H9 (cell line): ENCODE data around the gene TXNDC11. TPM values are rescaled to one million over a fixed set of nuclear protein-coding genes. Genes with fewer than 3 reads are reported as not detected.

ENCODE experiments used
- DNase-seq: peaks from one replicate; pipeline ENCODE4 v3.0.0-alpha.2; 2017
- H2AFZ ChIP-seq: one replicate; pipeline ENCODE4 v1.6.1; 2013; ENCODE audit warnings: mild to moderate bottlenecking, low read length, control low read depth, moderate library complexity
- H2AK5ac ChIP-seq: 2 replicates; pipeline ENCODE4 v1.6.1; 2013; ENCODE audit warnings: low read length, control low read depth, mixed read lengths; ENCODE audit not compliant: insufficient read length
- H2BK120ac ChIP-seq: one replicate; pipeline ENCODE4 v1.6.1; 2013; ENCODE audit warnings: low read depth, mild to moderate bottlenecking, low read length, control low read depth, inconsistent platforms; ENCODE audit not compliant: poor library complexity, severe bottlenecking
- H2BK12ac ChIP-seq: 2 replicates; pipeline ENCODE4 v1.6.1; 2013; ENCODE audit warnings: low read length, control low read depth, mixed read lengths, low read depth; ENCODE audit not compliant: insufficient read length
- H2BK15ac ChIP-seq: 2 replicates; pipeline ENCODE4 v1.6.1; 2013; ENCODE audit warnings: low read depth, low read length, control low read depth
- H2BK20ac ChIP-seq: one replicate; pipeline ENCODE4 v1.6.1; 2013; ENCODE audit warnings: low read depth, mild to moderate bottlenecking, low read length, control low read depth, inconsistent platforms; ENCODE audit not compliant: poor library complexity, severe bottlenecking
- H2BK5ac ChIP-seq: 2 replicates; pipeline ENCODE4 v1.6.1; 2013; ENCODE audit warnings: low read length, control low read depth, mixed read lengths; ENCODE audit not compliant: insufficient read length
- H3K14ac ChIP-seq: 2 replicates; pipeline ENCODE4 v1.6.1; 2013; ENCODE audit warnings: low read length, control low read depth; ENCODE audit not compliant: insufficient read depth
- H3K18ac ChIP-seq: 2 replicates; pipeline ENCODE4 v1.6.1; 2013; ENCODE audit warnings: low read depth, mild to moderate bottlenecking, mixed read lengths, low read length, control low read depth; ENCODE audit not compliant: insufficient read length
- H3K23ac ChIP-seq: 2 replicates; pipeline ENCODE4 v1.6.1; 2013; ENCODE audit warnings: low read length, control low read depth, mixed read lengths, low read depth; ENCODE audit not compliant: insufficient read length
- H3K23me2 ChIP-seq: 2 replicates; pipeline ENCODE4 v1.6.1; 2013; ENCODE audit warnings: low read depth, mild to moderate bottlenecking, mixed read lengths, low read length, control low read depth; ENCODE audit not compliant: insufficient read length, poor library complexity, severe bottlenecking
- H3K27ac ChIP-seq: 2 replicates; pipeline ENCODE4 v1.5.1; 2013; ENCODE audit warnings: low read length, control low read depth, mixed read lengths, low read depth; ENCODE audit not compliant: insufficient read length
- H3K27me3 ChIP-seq: 2 replicates; pipeline ENCODE4 v1.6.1; 2013; ENCODE audit warnings: low read length, control low read depth, inconsistent platforms; ENCODE audit not compliant: insufficient read depth
- H3K4ac ChIP-seq: 2 replicates; pipeline ENCODE4 v1.6.1; 2013; ENCODE audit warnings: low read depth, mild to moderate bottlenecking, control low read depth, inconsistent platforms, low read length, moderate library complexity
- H3K4me1 ChIP-seq: 2 replicates; pipeline ENCODE4 v1.6.1; 2013; ENCODE audit warnings: low read length, control low read depth, inconsistent platforms; ENCODE audit not compliant: insufficient read depth
- H3K4me2 ChIP-seq: 2 replicates; pipeline ENCODE4 v1.6.1; 2013; ENCODE audit warnings: low read length, control low read depth, mixed read lengths; ENCODE audit not compliant: insufficient read length, insufficient read depth
- H3K56ac ChIP-seq: 2 replicates; pipeline ENCODE4 v1.6.1; 2013; ENCODE audit warnings: low read depth, mild to moderate bottlenecking, mixed read lengths, low read length, control low read depth; ENCODE audit not compliant: insufficient read length
- H3K79me1 ChIP-seq: 2 replicates; pipeline ENCODE4 v1.6.1; 2013; ENCODE audit warnings: low read depth, mild to moderate bottlenecking, moderate library complexity, low read length, control low read depth, inconsistent platforms; ENCODE audit not compliant: insufficient read depth, poor library complexity, severe bottlenecking
- H3K79me2 ChIP-seq: 2 replicates; pipeline ENCODE4 v1.6.1; 2013; ENCODE audit warnings: low read length, control low read depth, inconsistent platforms; ENCODE audit not compliant: insufficient read depth
- H3K9ac ChIP-seq: 2 replicates; pipeline ENCODE4 v1.6.1; 2013; ENCODE audit warnings: low read length, control low read depth, mixed read lengths; ENCODE audit not compliant: insufficient read length; ENCODE audit errors: extremely low read depth
- H3K9me3 ChIP-seq: one replicate; pipeline ENCODE4 v1.6.1; 2013; ENCODE audit warnings: low read depth, low read length, inconsistent platforms; ENCODE audit not compliant: control insufficient read depth
- H3T11ph ChIP-seq: one replicate; pipeline ENCODE4 v1.6.1; 2013; ENCODE audit warnings: mild to moderate bottlenecking, low read length, control low read depth, inconsistent platforms
- H4K20me1 ChIP-seq: one replicate; pipeline ENCODE4 v1.6.1; 2013; ENCODE audit not compliant: control insufficient read depth, insufficient read length, insufficient read depth
- H4K5ac ChIP-seq: 2 replicates; pipeline ENCODE4 v1.6.1; 2013; ENCODE audit warnings: low read depth, mild to moderate bottlenecking, mixed read lengths, low read length, control low read depth; ENCODE audit not compliant: insufficient read length
- H4K8ac ChIP-seq: replicated peaks from 2 replicates; pipeline ENCODE4 v1.6.1; 2013; ENCODE audit warnings: low read length, control low read depth, mixed read lengths, low read depth; ENCODE audit not compliant: insufficient read length
- H4K91ac ChIP-seq: 2 replicates; pipeline ENCODE4 v1.6.1; 2013; ENCODE audit warnings: low read depth, mild to moderate bottlenecking, moderate library complexity, mixed read lengths, low read length, control low read depth; ENCODE audit not compliant: insufficient read length
- H3K27ac Mint-ChIP-seq, 3 experiments: 2 replicates in 2 of 3; 3 replicates in 1 of 3; pipeline ENCODE4 v1.8.0; 2020 to 2021; ENCODE audit warnings: mixed read lengths in 3 of 3, mild to moderate bottlenecking in 1 of 3, moderate library complexity in 1 of 3
- H3K27me3 Mint-ChIP-seq: 2 replicates; pipeline ENCODE4 v1.8.0; 2021; ENCODE audit warnings: low read depth, mild to moderate bottlenecking, moderate library complexity, mixed read lengths
- H3K36me3 Mint-ChIP-seq, 3 experiments: 2 replicates in 2 of 3; 3 replicates in 1 of 3; pipeline ENCODE4 v1.8.0; 2020 to 2021; ENCODE audit warnings: low read depth in 3 of 3, mixed read lengths in 3 of 3; ENCODE audit not compliant: insufficient read depth in 1 of 3
- H3K4me1 Mint-ChIP-seq, 2 experiments: 2 replicates each; pipeline ENCODE4 v1.8.0; 2020; ENCODE audit warnings: mixed read lengths in 2 of 2
- H3K4me3 Mint-ChIP-seq, 2 experiments: 2 replicates in 1 of 2; 3 replicates in 1 of 2; pipeline ENCODE4 v1.8.0; 2020 to 2021; ENCODE audit warnings: mild to moderate bottlenecking in 2 of 2, mixed read lengths in 2 of 2, moderate library complexity in 1 of 2
- H3K9me3 Mint-ChIP-seq, 2 experiments: 2 replicates in 1 of 2; 3 replicates in 1 of 2; pipeline ENCODE4 v1.8.0; 2020; ENCODE audit warnings: mild to moderate bottlenecking in 2 of 2, mixed read lengths in 2 of 2, moderate library complexity in 1 of 2
- CTCF ChIP-seq: fragments of 200-600 bp; sonication (generic); conservative IDR thresholded peaks from 3 replicates; pipeline ENCODE4 v1.8.0; 2021; ENCODE audit warnings: antibody characterized with exemption, mild to moderate bottlenecking
- WGBS: extraction: QIAGEN DNeasy Blood & Tissue Kit; methylation state at CpG from one replicate; pipeline ENCODE4 v1.1.7; 2013; ENCODE audit warnings: missing lambda C conversion rate, low lambda C conversion rate, mixed read lengths; ENCODE audit not compliant: insufficient read length; ENCODE audit errors: extremely low coverage; 5-methylcytosine and 5-hydroxymethylcytosine counted together
- total RNA-seq: library from RNA; stranded (reverse); gene quantifications from 2 replicates; pipeline ENCODE4 v1.2.1, GENCODE V29; 2021

Gene TXNDC11
- total RNA-seq, 1 experiment from 2014 or later: 12.2 TPM

GRCh38 chr16:11696266-11697012 lies 46.2 kb downstream of the TXNDC11 start:
- Mint-ChIP-seq H3K4me1 (no peaks in the 10 kb centered on the region), H3K9me3 (no peaks in the 10 kb centered on the region), H3K27me3 (no peaks in the 10 kb centered on the region), H3K4me3 (no peak overlapping the region), H3K36me3 (peaks cover 6 to 49% (median 19%) of the 10 kb centered on the region in 3 experiments; a peak in 6 of 7 replicates), H3K27ac (peak overlapping the region; percentile 14 to 53 (median 17); a peak in 5 of 7 replicates)
- WGBS: no CpG with 5 or more reads among the region's 12 CpGs
- no peaks in the 10 kb centered on the region for H3K4me1 ChIP-seq
- no peak overlapping the region for H2BK20ac ChIP-seq
- H3K23ac ChIP-seq: no peak overlapping the region
- H2BK15ac ChIP-seq: no peak overlapping the region
- H3K18ac ChIP-seq: no peak overlapping the region
- H3K79me1 ChIP-seq: no peaks in the 10 kb centered on the region
- no peak overlapping the region for H4K8ac ChIP-seq
- H4K91ac ChIP-seq: no peak overlapping the region
- DNase-seq: no peak
- H3K23me2 ChIP-seq: no peaks in the 10 kb centered on the region
- H3K9me3 ChIP-seq: no peaks in the 10 kb centered on the region
- H3K4ac ChIP-seq: no peak overlapping the region
- no peaks in the 10 kb centered on the region for H4K20me1 ChIP-seq
- no peak overlapping the region for H3K4me2 ChIP-seq
- 0 out of 2 replicates have a peak, but pooled peaks cover 2% of the 10 kb centered on the region for H3K79me2 ChIP-seq
- no peak overlapping the region for H4K5ac ChIP-seq
- H2AFZ ChIP-seq: no peak overlapping the region
- H3K27ac ChIP-seq: no peak overlapping the region
- no peak overlapping the region for H3K9ac ChIP-seq
- H2BK120ac ChIP-seq: no peak overlapping the region
- no peak overlapping the region for H3K14ac ChIP-seq
- no peak overlapping the region for H2BK12ac ChIP-seq
- no peak overlapping the region for H3T11ph ChIP-seq
- no peaks in the 10 kb centered on the region for H3K27me3 ChIP-seq
- H2AK5ac ChIP-seq: no peak overlapping the region
- TF ChIP-seq CTCF: no peak
- H3K56ac ChIP-seq: no peak overlapping the region
- no peak overlapping the region for H2BK5ac ChIP-seq
